SJCRH30 (cell line): ENCODE results near the gene STX12. TPM values are rescaled to one million over a fixed set of nuclear protein-coding genes. Genes with fewer than 3 reads are reported as not detected.

Source experiments
- total RNA-seq: library from RNA; depleted of rRNA; stranded (reverse); fragments of >200 nt; shearing (Covaris generic); gene quantifications from 2 replicates; pipeline ENCODE4 v1.2.3, GENCODE V29; 2014; rRNA removed

STX12 gene
- total RNA-seq, 1 experiment from 2014 or later, result 30.9 TPM

Other genes with a start within 250 kb of the STX12 start
- 29.7 and 30.6 TPM in 2 replicates for gene AHDC1, start 169.1 kb upstream of the STX12 start, total RNA-seq
- not detected in 2 replicates for gene FGR, start 138.0 kb upstream of the STX12 start, total RNA-seq
- 5.8 and 6.8 TPM in 2 replicates for gene IFI6, start 101.0 kb upstream of the STX12 start, total RNA-seq
- 8.4 and 13.0 TPM in 2 replicates for gene FAM76A, start 47.3 kb upstream of the STX12 start, total RNA-seq
- 81.7 and 84.5 TPM in 2 replicates for gene PPP1R8, start 57.6 kb downstream of the STX12 start, total RNA-seq
- 13.4 and 13.7 TPM in 2 replicates for gene THEMIS2, start 99.3 kb downstream of the STX12 start, total RNA-seq
- gene RPA2, start 141.4 kb downstream of the STX12 start, total RNA-seq, result 175 and 202 TPM in 2 replicates
- 0.15 and 0.16 TPM in 2 replicates for gene SMPDL3B, start 161.8 kb downstream of the STX12 start, total RNA-seq
- not detected in 2 replicates for gene XKR8, start 186.8 kb downstream of the STX12 start, total RNA-seq